ENCODE results near the gene CCNY.

DNA sequence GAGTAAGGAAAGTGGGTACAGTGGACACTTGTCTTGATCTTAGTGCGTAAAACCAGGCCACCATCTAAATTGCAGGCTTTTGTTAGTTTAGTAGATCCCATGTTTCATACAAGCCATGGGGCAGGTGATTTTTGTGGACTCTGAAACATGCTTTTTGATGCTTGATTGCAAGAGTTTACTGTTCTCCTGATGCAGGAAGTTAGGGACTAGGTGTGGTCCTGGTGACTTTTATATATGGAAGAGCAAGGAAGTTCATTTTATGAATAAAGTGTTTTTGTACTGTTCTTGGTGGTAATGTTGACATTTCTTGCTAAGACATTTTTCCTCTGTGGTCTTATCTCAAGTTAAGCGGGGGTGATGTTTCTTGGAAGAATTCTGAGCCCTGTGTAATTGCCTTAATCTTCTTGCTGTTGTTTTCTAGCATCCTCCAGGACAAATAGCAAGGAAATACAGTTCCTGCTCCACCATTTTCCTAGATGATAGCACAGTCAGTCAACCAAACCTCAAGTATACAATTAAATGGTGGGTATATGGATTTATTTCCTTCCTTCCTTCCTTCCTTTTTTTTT, 179.9 kb downstream of the CCNY start:
- TF ChIP-seq RAD21 (CRISPR knock-in tag; IDR thresholded peaks at IDR 0.05) = no peak
- TF ChIP-seq PREB (CRISPR knock-in tag; IDR thresholded peaks at IDR 0.05) = no peak
- TF ChIP-seq RBM22 (optimal IDR thresholded peaks at IDR 0.05; ENCODE audit: low read length) = no peak
- TF ChIP-seq CHD2 (IDR thresholded peaks at IDR 0.05; ENCODE audit: low read depth, low read length) = no peak

Measured in HepG2 (cell line).